Activated CD8-positive, alpha-beta memory T cell treated with anti-CD3 and anti-CD28 coated beads, Interleukin-2, amount 10 ng/mL, durations not matched to agents 7 days and 5 days (primary cell): ENCODE data around the gene HIF1A. TPM values are rescaled to one million over a fixed set of nuclear protein-coding genes. Genes with fewer than 3 reads are reported as not detected.
A peak's percentile ranks its signal among the peaks of the same experiment; 100 is the strongest.
"Not testable (repeated sequence)": the region's sequence is repeated elsewhere in the genome, so short reads cannot be mapped to it uniquely, and the experiment has no call there.

ENCODE experiments used
- ATAC-seq: fragments of 150-1000 bp; cut with Tn5 transposase; one replicate; pipeline ENCODE4 v1.10.0; 2021; ENCODE audit warnings: moderate library complexity
- CTCF ChIA-PET: fragments of 350-600 bp; sonication (Branson Sonifier 250); formaldehyde crosslinking; loops from one replicate; lab custom pipeline; 2021; ENCODE audit warnings: antibody characterized with exemption; lab: Charles Lee
- DNase-seq: peaks from one replicate; pipeline ENCODE4 v3.0.0-alpha.2; 2020
- H3K27ac Mint-ChIP-seq: one replicate; pipeline ENCODE4 v1.8.0; 2021; ENCODE audit warnings: mild to moderate bottlenecking, mixed read lengths
- H3K27me3 Mint-ChIP-seq: one replicate; pipeline ENCODE4 v1.8.0; 2021; ENCODE audit warnings: mixed read lengths
- H3K36me3 Mint-ChIP-seq: one replicate; pipeline ENCODE4 v1.8.0; 2021; ENCODE audit warnings: mild to moderate bottlenecking, mixed read lengths
- H3K4me1 Mint-ChIP-seq: one replicate; pipeline ENCODE4 v1.8.0; 2021; ENCODE audit warnings: mixed read lengths
- H3K4me3 Mint-ChIP-seq: one replicate; pipeline ENCODE4 v1.8.0; 2021; ENCODE audit warnings: mild to moderate bottlenecking, moderate library complexity, mixed read lengths
- H3K9me3 Mint-ChIP-seq: one replicate; pipeline ENCODE4 v1.8.0; 2022; ENCODE audit warnings: low read depth, mixed read lengths
- total RNA-seq, 2 experiments: library from RNA; stranded (reverse); gene quantifications; one replicate each; pipeline ENCODE4 v1.2.3, GENCODE V29; 2021

Gene HIF1A
- total RNA-seq, 2 experiments from 2014 or later = 134 to 158 TPM

DNA sequence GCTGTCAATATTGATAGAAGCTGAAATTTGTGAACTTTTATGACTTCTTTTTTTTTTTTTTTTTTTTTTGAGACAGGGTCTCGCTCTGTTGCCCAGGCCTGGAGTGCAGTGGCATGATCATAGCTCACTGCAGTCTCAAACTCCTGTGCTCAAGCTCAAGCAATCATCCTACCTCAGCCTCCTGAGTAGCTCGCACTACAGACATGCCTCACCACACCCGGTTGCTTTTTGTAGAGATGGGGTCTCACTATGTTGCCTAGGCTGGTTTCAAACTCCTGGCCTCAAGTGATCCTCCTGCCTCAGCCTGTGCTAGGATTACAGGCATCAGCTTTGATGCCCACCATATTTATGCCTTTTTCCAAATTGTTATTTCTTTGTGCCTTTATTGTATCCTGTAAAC lies 51.0 kb downstream of the HIF1A start:
- H3K27me3 Mint-ChIP-seq, H3K9me3 Mint-ChIP-seq, H3K4me3 Mint-ChIP-seq, ATAC-seq, DNase-seq: not testable (repeated sequence)
- peaks cover 38% of the 10 kb centered on the region for H3K4me1 Mint-ChIP-seq
- CTCF ChIA-PET = interaction anchor here (0.6 to 2.1 kb wide), 9 partner anchors 16 to 467 kb away, joined by 3 to 7 read pairs (median 3); partner anchors contain the start of gene SNAPC1
- H3K36me3 Mint-ChIP-seq = peaks cover 50% of the 10 kb centered on the region
- peak overlapping the region; percentile 67 for H3K27ac Mint-ChIP-seq

DNA sequence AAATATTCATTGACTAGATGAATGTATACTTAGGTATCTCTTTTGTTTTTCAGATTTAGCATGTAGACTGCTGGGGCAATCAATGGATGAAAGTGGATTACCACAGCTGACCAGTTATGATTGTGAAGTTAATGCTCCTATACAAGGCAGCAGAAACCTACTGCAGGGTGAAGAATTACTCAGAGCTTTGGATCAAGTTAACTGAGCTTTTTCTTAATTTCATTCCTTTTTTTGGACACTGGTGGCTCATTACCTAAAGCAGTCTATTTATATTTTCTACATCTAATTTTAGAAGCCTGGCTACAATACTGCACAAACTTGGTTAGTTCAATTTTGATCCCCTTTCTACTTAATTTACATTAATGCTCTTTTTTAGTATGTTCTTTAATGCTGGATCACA lies 51.6 kb downstream of the HIF1A start:
- no peak for ATAC-seq
- Mint-ChIP-seq H3K4me3 (peak overlapping the region; percentile 47), H3K36me3 (peaks cover 47% of the 10 kb centered on the region)

GRCh38 chr14:61747342-61747741 lies 52.0 kb downstream of the HIF1A start:
- ATAC-seq (no peak), DNase-seq (no peak)
- CTCF ChIA-PET = interaction anchor here (1.0 to 1.7 kb wide), 2 partner anchors 18 to 90 kb away, joined by 3 to 6 read pairs; no protein-coding TSS in a partner anchor
- Mint-ChIP-seq H3K4me3 (peak overlapping the region; percentile 47), H3K36me3 (peaks cover 47% of the 10 kb centered on the region), H3K27me3 (no peaks in the 10 kb centered on the region), H3K9me3 (no peaks in the 10 kb centered on the region), H3K4me1 (peaks cover 43% of the 10 kb centered on the region), H3K27ac (peak overlapping the region; percentile 67)

More for the DNA sequence above, 51.6 kb downstream of the HIF1A start:
- DNase-seq = no peak
- Mint-ChIP-seq H3K27ac (peak overlapping the region; percentile 67), H3K27me3 (no peaks in the 10 kb centered on the region), H3K9me3 (no peaks in the 10 kb centered on the region), H3K4me1 (peaks cover 40% of the 10 kb centered on the region)
- CTCF ChIA-PET = interaction anchor here (0.6 to 2.1 kb wide), 6 partner anchors 15 to 468 kb away, joined by 3 to 7 read pairs (median 3); partner anchors contain the start of gene SNAPC1

- Mint-ChIP-seq H3K4me3 (peak overlapping the region; percentile 97), H3K27ac (no peak overlapping the region), H3K4me1 (peaks cover 43% of the 10 kb centered on the region), H3K9me3 (no peaks in the 10 kb centered on the region), H3K27me3 (no peaks in the 10 kb centered on the region), H3K36me3 (peaks cover 44% of the 10 kb centered on the region)
- CTCF ChIA-PET = interaction anchor here (0.6 to 3.0 kb wide), 14 partner anchors 9 to 469 kb away, joined by 3 to 18 read pairs (median 4); partner anchors contain the start of gene SNAPC1
- ATAC-seq (no peak), DNase-seq (no peak)
Observed at GRCh38 chr14:61749264-61749663, 54.0 kb downstream of the HIF1A start.

GRCh38 chr14:61749867-61750266 lies 54.6 kb downstream of the HIF1A start:
- no peaks in the 10 kb centered on the region for H3K9me3 Mint-ChIP-seq
- H3K27me3 Mint-ChIP-seq = peaks cover 5% of the 10 kb centered on the region
- H3K4me1 Mint-ChIP-seq = peaks cover 43% of the 10 kb centered on the region
- ATAC-seq = no peak
- no peak for DNase-seq
- CTCF ChIA-PET = interaction anchor here (0.9 to 3.0 kb wide), 9 partner anchors 12 to 470 kb away, joined by 3 to 18 read pairs (median 4); partner anchors contain the start of gene SNAPC1
- peaks cover 43% of the 10 kb centered on the region for H3K36me3 Mint-ChIP-seq
- peak overlapping the region; percentile 97 for H3K4me3 Mint-ChIP-seq
- peak overlapping the region; percentile 54 for H3K27ac Mint-ChIP-seq

- Mint-ChIP-seq H3K36me3 (peaks cover 34% of the 10 kb centered on the region), H3K27ac (peak overlapping the region; percentile 83)
Observed at GRCh38 chr14:61750708-61751474, 55.6 kb downstream of the HIF1A start.

DNA sequence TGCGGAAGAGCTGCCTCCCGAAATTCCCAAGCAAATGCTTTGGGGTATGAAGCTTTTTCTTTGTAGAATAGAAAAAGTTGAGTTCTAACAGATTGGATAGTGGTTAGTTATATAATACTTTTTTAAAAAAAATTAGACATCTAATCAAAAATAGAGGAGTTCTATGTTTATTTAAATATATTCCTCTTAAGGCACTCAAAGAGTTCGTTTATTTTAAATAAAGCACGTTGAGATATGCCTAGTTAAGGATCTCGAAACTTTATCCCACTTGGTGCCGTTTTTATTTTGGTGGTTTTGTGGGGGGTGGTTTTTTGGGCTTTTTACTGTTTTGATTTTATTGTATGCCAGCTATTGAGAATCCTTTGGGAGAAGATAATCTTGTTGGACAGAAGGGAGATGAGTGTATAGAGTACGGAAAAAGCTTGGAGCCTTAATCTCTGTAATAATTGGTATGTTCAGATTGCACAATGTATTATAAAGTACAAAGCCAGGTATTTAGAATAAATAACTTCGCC lies 56.2 kb downstream of the HIF1A start:
- Mint-ChIP-seq H3K4me1 (peaks cover 35% of the 10 kb centered on the region), H3K36me3 (peaks cover 29% of the 10 kb centered on the region), H3K27ac (peak overlapping the region; percentile 67), H3K4me3 (peak overlapping the region; percentile 97), H3K9me3 (no peaks in the 10 kb centered on the region), H3K27me3 (peaks cover 6% of the 10 kb centered on the region)
- DNase-seq (no peak), ATAC-seq (no peak)
- CTCF ChIA-PET = interaction anchor here (1.5 to 3.5 kb wide), 2 partner anchors 9 to 10 kb away, joined by 3 to 18 read pairs; partner anchors contain the start of gene SNAPC1

More at GRCh38 chr14:61750708-61751474, 55.6 kb downstream of the HIF1A start:
- Mint-ChIP-seq H3K4me1 (peaks cover 38% of the 10 kb centered on the region), H3K27me3 (peaks cover 6% of the 10 kb centered on the region), H3K4me3 (peak overlapping the region; percentile 97), H3K9me3 (no peaks in the 10 kb centered on the region)
- DNase-seq (peak; percentile 91), ATAC-seq (peak; percentile 97)
- CTCF ChIA-PET = interaction anchor here (0.9 to 3.5 kb wide), 5 partner anchors 11 to 89 kb away, joined by 3 to 18 read pairs (median 4); partner anchors contain the start of gene SNAPC1

DNA sequence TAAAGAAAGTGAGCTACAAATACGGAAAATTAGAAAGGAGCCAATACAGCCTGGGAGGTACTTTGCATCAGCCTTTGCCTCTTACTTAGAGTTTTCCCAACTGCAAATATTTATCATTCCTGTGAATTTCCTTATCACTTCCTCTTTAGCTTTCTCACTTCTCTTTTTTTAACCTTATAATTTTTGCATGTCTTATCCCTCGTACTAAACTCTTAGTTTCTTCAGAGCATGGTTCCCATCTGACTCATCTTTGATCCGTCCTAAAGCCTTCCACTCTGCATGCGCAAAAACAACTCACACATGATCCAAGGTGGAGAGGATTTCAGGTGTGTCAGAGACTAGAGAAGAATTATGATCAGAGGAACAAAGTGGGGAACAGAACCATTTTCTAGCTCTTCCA lies 57.3 kb downstream of the HIF1A start:
- H3K27ac Mint-ChIP-seq = no peak overlapping the region
- peaks cover 21% of the 10 kb centered on the region for H3K36me3 Mint-ChIP-seq
- peaks cover 6% of the 10 kb centered on the region for H3K27me3 Mint-ChIP-seq
- no peaks in the 10 kb centered on the region for H3K9me3 Mint-ChIP-seq
- no peak for ATAC-seq
- CTCF ChIA-PET = interaction anchor here (1.4 to 3.5 kb wide), 4 partner anchors 9 to 280 kb away, joined by 3 to 18 read pairs (median 3); partner anchors contain the start of gene SNAPC1
- no peak overlapping the region for H3K4me3 Mint-ChIP-seq
- peaks cover 28% of the 10 kb centered on the region for H3K4me1 Mint-ChIP-seq
- DNase-seq = no peak

DNA sequence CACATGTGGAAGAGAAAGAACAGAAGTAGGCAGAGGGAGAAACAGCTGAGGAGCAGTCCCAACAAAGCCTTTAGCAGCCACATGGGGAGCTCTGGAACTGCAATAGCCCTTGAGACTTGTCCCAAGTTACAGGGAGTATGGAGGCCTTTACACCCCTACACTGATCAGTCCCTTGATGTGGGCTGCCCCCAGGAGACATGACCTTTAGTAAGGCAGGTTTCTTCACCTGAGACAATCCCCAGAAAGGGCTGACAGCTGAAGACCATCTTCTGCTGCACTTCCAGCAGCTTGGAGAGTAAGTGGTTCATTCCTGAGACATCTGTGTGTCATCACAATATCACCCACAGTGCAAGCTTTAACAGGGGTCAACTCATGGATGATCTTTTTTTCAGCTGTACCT lies 58.3 kb downstream of the HIF1A start:
- CTCF ChIA-PET = interaction anchor here (1.0 to 3.5 kb wide), 3 partner anchors 8 to 281 kb away, joined by 3 to 18 read pairs (median 3); partner anchors contain the start of gene SNAPC1
- H3K36me3 Mint-ChIP-seq = peaks cover 16% of the 10 kb centered on the region
- ATAC-seq = no peak
- H3K4me1 Mint-ChIP-seq = peaks cover 25% of the 10 kb centered on the region
- H3K27ac Mint-ChIP-seq = no peak overlapping the region
- no peak for DNase-seq
- no peaks in the 10 kb centered on the region for H3K9me3 Mint-ChIP-seq
- peaks cover 6% of the 10 kb centered on the region for H3K27me3 Mint-ChIP-seq
- no peak overlapping the region for H3K4me3 Mint-ChIP-seq

GRCh38 chr14:61754627-61755381 lies 59.5 kb downstream of the HIF1A start:
- no peak overlapping the region for H3K27ac Mint-ChIP-seq
- H3K27me3 Mint-ChIP-seq = peaks cover 6% of the 10 kb centered on the region
- no peaks in the 10 kb centered on the region for H3K9me3 Mint-ChIP-seq
- peaks cover 18% of the 10 kb centered on the region for H3K4me1 Mint-ChIP-seq
- CTCF ChIA-PET = no interaction called here
- H3K4me3 Mint-ChIP-seq = no peak overlapping the region
- no peak for DNase-seq
- no peak for ATAC-seq
- H3K36me3 Mint-ChIP-seq = peaks cover 11% of the 10 kb centered on the region

- H3K9me3 Mint-ChIP-seq, CTCF ChIA-PET, H3K4me3 Mint-ChIP-seq, DNase-seq, H3K36me3 Mint-ChIP-seq, H3K27ac Mint-ChIP-seq, H3K27me3 Mint-ChIP-seq, ATAC-seq: not testable (repeated sequence)
- H3K4me1 Mint-ChIP-seq = peaks cover 13% of the 10 kb centered on the region
Observed at GRCh38 chr14:61755382-61755742, 60.0 kb downstream of the HIF1A start.

DNA sequence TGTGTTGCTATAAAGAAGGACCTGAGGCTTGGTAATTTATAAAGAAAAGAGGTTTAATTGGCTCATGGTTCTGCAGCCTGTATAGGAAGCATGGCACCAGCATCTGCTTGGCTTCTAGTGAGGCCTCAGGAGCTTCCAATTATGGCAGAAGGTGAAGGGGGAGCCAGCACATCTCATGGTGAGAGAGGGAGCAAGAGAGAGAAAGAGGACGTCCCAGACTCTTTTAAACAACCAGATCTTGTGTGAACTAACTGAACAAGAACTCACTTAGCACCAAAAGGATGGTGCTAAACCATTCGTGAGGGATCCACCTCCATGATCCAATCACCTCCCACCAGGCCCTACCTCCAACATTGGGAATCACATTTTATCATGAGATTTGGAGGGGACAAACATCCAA lies 60.8 kb downstream of the HIF1A start:
- Mint-ChIP-seq H3K36me3 (peaks cover 5% of the 10 kb centered on the region), H3K27me3 (peaks cover 6% of the 10 kb centered on the region), H3K4me1 (peaks cover 12% of the 10 kb centered on the region), H3K27ac (no peak overlapping the region), H3K4me3 (no peak overlapping the region), H3K9me3 (no peaks in the 10 kb centered on the region)
- CTCF ChIA-PET = no interaction called here
- ATAC-seq = no peak
- DNase-seq = no peak

GRCh38 chr14:61759878-61760277 lies 64.6 kb downstream of the HIF1A start:
- CTCF ChIA-PET = no interaction called here
- Mint-ChIP-seq H3K4me3 (no peak overlapping the region), H3K4me1 (peaks cover 30% of the 10 kb centered on the region), H3K27ac (no peak overlapping the region), H3K9me3 (no peaks in the 10 kb centered on the region), H3K36me3 (no peaks in the 10 kb centered on the region), H3K27me3 (peaks cover under 1% of the 10 kb centered on the region)
- no peak for ATAC-seq
- DNase-seq = no peak
